H9 (cell line): Measurements from ENCODE around the gene TIAM2. TPM values are rescaled to one million over a fixed set of nuclear protein-coding genes. Genes with fewer than 3 reads are reported as not detected.
A peak's percentile ranks its signal among the peaks of the same experiment; 100 is the strongest.

ENCODE experiments used
- DNase-seq: peaks from one replicate; pipeline ENCODE4 v3.0.0-alpha.2; 2017
- H2AFZ ChIP-seq: one replicate; pipeline ENCODE4 v1.6.1; 2013; ENCODE audit warnings: mild to moderate bottlenecking, low read length, control low read depth, moderate library complexity
- H2AK5ac ChIP-seq: 2 replicates; pipeline ENCODE4 v1.6.1; 2013; ENCODE audit warnings: low read length, control low read depth, mixed read lengths; ENCODE audit not compliant: insufficient read length
- H2BK120ac ChIP-seq: one replicate; pipeline ENCODE4 v1.6.1; 2013; ENCODE audit warnings: low read depth, mild to moderate bottlenecking, low read length, control low read depth, inconsistent platforms; ENCODE audit not compliant: poor library complexity, severe bottlenecking
- H2BK12ac ChIP-seq: 2 replicates; pipeline ENCODE4 v1.6.1; 2013; ENCODE audit warnings: low read length, control low read depth, mixed read lengths, low read depth; ENCODE audit not compliant: insufficient read length
- H2BK15ac ChIP-seq: 2 replicates; pipeline ENCODE4 v1.6.1; 2013; ENCODE audit warnings: low read depth, low read length, control low read depth
- H2BK20ac ChIP-seq: one replicate; pipeline ENCODE4 v1.6.1; 2013; ENCODE audit warnings: low read depth, mild to moderate bottlenecking, low read length, control low read depth, inconsistent platforms; ENCODE audit not compliant: poor library complexity, severe bottlenecking
- H2BK5ac ChIP-seq: 2 replicates; pipeline ENCODE4 v1.6.1; 2013; ENCODE audit warnings: low read length, control low read depth, mixed read lengths; ENCODE audit not compliant: insufficient read length
- H3K14ac ChIP-seq: 2 replicates; pipeline ENCODE4 v1.6.1; 2013; ENCODE audit warnings: low read length, control low read depth; ENCODE audit not compliant: insufficient read depth
- H3K18ac ChIP-seq: 2 replicates; pipeline ENCODE4 v1.6.1; 2013; ENCODE audit warnings: low read depth, mild to moderate bottlenecking, mixed read lengths, low read length, control low read depth; ENCODE audit not compliant: insufficient read length
- H3K23ac ChIP-seq: 2 replicates; pipeline ENCODE4 v1.6.1; 2013; ENCODE audit warnings: low read length, control low read depth, mixed read lengths, low read depth; ENCODE audit not compliant: insufficient read length
- H3K23me2 ChIP-seq: 2 replicates; pipeline ENCODE4 v1.6.1; 2013; ENCODE audit warnings: low read depth, mild to moderate bottlenecking, mixed read lengths, low read length, control low read depth; ENCODE audit not compliant: insufficient read length, poor library complexity, severe bottlenecking
- H3K27ac ChIP-seq: 2 replicates; pipeline ENCODE4 v1.5.1; 2013; ENCODE audit warnings: low read length, control low read depth, mixed read lengths, low read depth; ENCODE audit not compliant: insufficient read length
- H3K27me3 ChIP-seq: 2 replicates; pipeline ENCODE4 v1.6.1; 2013; ENCODE audit warnings: low read length, control low read depth, inconsistent platforms; ENCODE audit not compliant: insufficient read depth
- H3K4ac ChIP-seq: 2 replicates; pipeline ENCODE4 v1.6.1; 2013; ENCODE audit warnings: low read depth, mild to moderate bottlenecking, control low read depth, inconsistent platforms, low read length, moderate library complexity
- H3K4me1 ChIP-seq: 2 replicates; pipeline ENCODE4 v1.6.1; 2013; ENCODE audit warnings: low read length, control low read depth, inconsistent platforms; ENCODE audit not compliant: insufficient read depth
- H3K4me2 ChIP-seq: 2 replicates; pipeline ENCODE4 v1.6.1; 2013; ENCODE audit warnings: low read length, control low read depth, mixed read lengths; ENCODE audit not compliant: insufficient read length, insufficient read depth
- H3K56ac ChIP-seq: 2 replicates; pipeline ENCODE4 v1.6.1; 2013; ENCODE audit warnings: low read depth, mild to moderate bottlenecking, mixed read lengths, low read length, control low read depth; ENCODE audit not compliant: insufficient read length
- H3K79me1 ChIP-seq: 2 replicates; pipeline ENCODE4 v1.6.1; 2013; ENCODE audit warnings: low read depth, mild to moderate bottlenecking, moderate library complexity, low read length, control low read depth, inconsistent platforms; ENCODE audit not compliant: insufficient read depth, poor library complexity, severe bottlenecking
- H3K79me2 ChIP-seq: 2 replicates; pipeline ENCODE4 v1.6.1; 2013; ENCODE audit warnings: low read length, control low read depth, inconsistent platforms; ENCODE audit not compliant: insufficient read depth
- H3K9ac ChIP-seq: 2 replicates; pipeline ENCODE4 v1.6.1; 2013; ENCODE audit warnings: low read length, control low read depth, mixed read lengths; ENCODE audit not compliant: insufficient read length; ENCODE audit errors: extremely low read depth
- H3K9me3 ChIP-seq: one replicate; pipeline ENCODE4 v1.6.1; 2013; ENCODE audit warnings: low read depth, low read length, inconsistent platforms; ENCODE audit not compliant: control insufficient read depth
- H3T11ph ChIP-seq: one replicate; pipeline ENCODE4 v1.6.1; 2013; ENCODE audit warnings: mild to moderate bottlenecking, low read length, control low read depth, inconsistent platforms
- H4K20me1 ChIP-seq: one replicate; pipeline ENCODE4 v1.6.1; 2013; ENCODE audit not compliant: control insufficient read depth, insufficient read length, insufficient read depth
- H4K5ac ChIP-seq: 2 replicates; pipeline ENCODE4 v1.6.1; 2013; ENCODE audit warnings: low read depth, mild to moderate bottlenecking, mixed read lengths, low read length, control low read depth; ENCODE audit not compliant: insufficient read length
- H4K8ac ChIP-seq: replicated peaks from 2 replicates; pipeline ENCODE4 v1.6.1; 2013; ENCODE audit warnings: low read length, control low read depth, mixed read lengths, low read depth; ENCODE audit not compliant: insufficient read length
- H4K91ac ChIP-seq: 2 replicates; pipeline ENCODE4 v1.6.1; 2013; ENCODE audit warnings: low read depth, mild to moderate bottlenecking, moderate library complexity, mixed read lengths, low read length, control low read depth; ENCODE audit not compliant: insufficient read length
- H3K27ac Mint-ChIP-seq, 3 experiments: 2 replicates in 2 of 3; 3 replicates in 1 of 3; pipeline ENCODE4 v1.8.0; 2020 to 2021; ENCODE audit warnings: mixed read lengths in 3 of 3, mild to moderate bottlenecking in 1 of 3, moderate library complexity in 1 of 3
- H3K27me3 Mint-ChIP-seq: 2 replicates; pipeline ENCODE4 v1.8.0; 2021; ENCODE audit warnings: low read depth, mild to moderate bottlenecking, moderate library complexity, mixed read lengths
- H3K36me3 Mint-ChIP-seq, 3 experiments: 2 replicates in 2 of 3; 3 replicates in 1 of 3; pipeline ENCODE4 v1.8.0; 2020 to 2021; ENCODE audit warnings: low read depth in 3 of 3, mixed read lengths in 3 of 3; ENCODE audit not compliant: insufficient read depth in 1 of 3
- H3K4me1 Mint-ChIP-seq, 2 experiments: 2 replicates each; pipeline ENCODE4 v1.8.0; 2020; ENCODE audit warnings: mixed read lengths in 2 of 2
- H3K4me3 Mint-ChIP-seq, 2 experiments: 2 replicates in 1 of 2; 3 replicates in 1 of 2; pipeline ENCODE4 v1.8.0; 2020 to 2021; ENCODE audit warnings: mild to moderate bottlenecking in 2 of 2, mixed read lengths in 2 of 2, moderate library complexity in 1 of 2
- H3K9me3 Mint-ChIP-seq, 2 experiments: 2 replicates in 1 of 2; 3 replicates in 1 of 2; pipeline ENCODE4 v1.8.0; 2020; ENCODE audit warnings: mild to moderate bottlenecking in 2 of 2, mixed read lengths in 2 of 2, moderate library complexity in 1 of 2
- WGBS: extraction: QIAGEN DNeasy Blood & Tissue Kit; methylation state at CpG from one replicate; pipeline ENCODE4 v1.1.7; 2013; ENCODE audit warnings: missing lambda C conversion rate, low lambda C conversion rate, mixed read lengths; ENCODE audit not compliant: insufficient read length; ENCODE audit errors: extremely low coverage; 5-methylcytosine and 5-hydroxymethylcytosine counted together
- total RNA-seq: library from RNA; stranded (reverse); gene quantifications from 2 replicates; pipeline ENCODE4 v1.2.1, GENCODE V29; 2021
- TF ChIP-seq, protein P1 (sequence below): fragments of 200-600 bp; sonication (generic); conservative IDR thresholded peaks from 3 replicates; pipeline ENCODE4 v1.8.0; 2021; ENCODE audit warnings: antibody characterized with exemption, mild to moderate bottlenecking

Gene TIAM2
- total RNA-seq, 1 experiment from 2014 or later, result 6.3 TPM

GRCh38 chr6:155171109-155171746 lies 176.1 kb downstream of the TIAM2 start:
- Histone ChIP-seq H2BK15ac (no peak overlapping the region), H3K27me3 (no peaks in the 10 kb centered on the region), H4K20me1 (no peaks in the 10 kb centered on the region), H2AFZ (no peak overlapping the region), H3K27ac (no peak overlapping the region), H3K4ac (no peak overlapping the region), H3K4me2 (no peak overlapping the region), H2BK120ac (no peak overlapping the region), H4K5ac (no peak overlapping the region), H3K9ac (no peak overlapping the region), H2BK12ac (no peak overlapping the region), H2BK5ac (no peak overlapping the region), H3K56ac (no peak overlapping the region), H4K8ac (no peak overlapping the region), H4K91ac (no peak overlapping the region), H3K79me1 (no peaks in the 10 kb centered on the region), H3K18ac (no peak overlapping the region), H3T11ph (no peak overlapping the region), H2AK5ac (no peak overlapping the region), H3K23ac (no peak overlapping the region), H3K23me2 (no peaks in the 10 kb centered on the region), H3K79me2 (no peaks in the 10 kb centered on the region), H3K4me1 (peaks cover 2% of the 10 kb centered on the region; the same call in 1 of the 2 replicates), H2BK20ac (no peak overlapping the region), H3K9me3 (no peaks in the 10 kb centered on the region), H3K14ac (no peak overlapping the region)
- Mint-ChIP-seq H3K4me3 (no peak overlapping the region), H3K9me3 (no peaks in the 10 kb centered on the region), H3K4me1 (peaks cover 28 to 31% of the 10 kb centered on the region in 2 experiments), H3K27me3 (no peaks in the 10 kb centered on the region), H3K27ac (peak overlapping the region in 1 of 3 experiments; percentile 64; a peak in 1 of 7 replicates), H3K36me3 (peaks cover 0 to 4% (median 0%) of the 10 kb centered on the region in 3 experiments; a peak in 3 of 7 replicates)
- TF ChIP-seq, protein P1, sequence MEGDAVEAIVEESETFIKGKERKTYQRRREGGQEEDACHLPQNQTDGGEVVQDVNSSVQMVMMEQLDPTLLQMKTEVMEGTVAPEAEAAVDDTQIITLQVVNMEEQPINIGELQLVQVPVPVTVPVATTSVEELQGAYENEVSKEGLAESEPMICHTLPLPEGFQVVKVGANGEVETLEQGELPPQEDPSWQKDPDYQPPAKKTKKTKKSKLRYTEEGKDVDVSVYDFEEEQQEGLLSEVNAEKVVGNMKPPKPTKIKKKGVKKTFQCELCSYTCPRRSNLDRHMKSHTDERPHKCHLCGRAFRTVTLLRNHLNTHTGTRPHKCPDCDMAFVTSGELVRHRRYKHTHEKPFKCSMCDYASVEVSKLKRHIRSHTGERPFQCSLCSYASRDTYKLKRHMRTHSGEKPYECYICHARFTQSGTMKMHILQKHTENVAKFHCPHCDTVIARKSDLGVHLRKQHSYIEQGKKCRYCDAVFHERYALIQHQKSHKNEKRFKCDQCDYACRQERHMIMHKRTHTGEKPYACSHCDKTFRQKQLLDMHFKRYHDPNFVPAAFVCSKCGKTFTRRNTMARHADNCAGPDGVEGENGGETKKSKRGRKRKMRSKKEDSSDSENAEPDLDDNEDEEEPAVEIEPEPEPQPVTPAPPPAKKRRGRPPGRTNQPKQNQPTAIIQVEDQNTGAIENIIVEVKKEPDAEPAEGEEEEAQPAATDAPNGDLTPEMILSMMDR, result no peak
- DNase-seq, result no peak
- no CpG with 5 or more reads among the region's 6 CpGs for WGBS
